Measurements from ENCODE around the gene ATG101.

GRCh38 chr12:52066346-52067080 lies 3.3 kb upstream of the ATG101 start:
- TF ChIP-seq CTCF (IDR thresholded peaks at IDR 0.05; ENCODE audit: low read depth, low read length, missing input control) (no peak), ZBTB33 (IDR thresholded peaks at IDR 0.05) (no peak), MAX (IDR thresholded peaks at IDR 0.05) (no peak), NR2F2 (IDR thresholded peaks at IDR 0.05) (no peak), TAF1 (conservative IDR thresholded peaks at IDR 0.05) (no peak), RAD21 (IDR thresholded peaks at IDR 0.05) (no peak), JUND (IDR thresholded peaks at IDR 0.05) (no peak), EGR1 (IDR thresholded peaks at IDR 0.05; ENCODE audit: low read depth in 2 of 2) (no peak), SP1 (IDR thresholded peaks at IDR 0.05) (no peak), REST (IDR thresholded peaks at IDR 0.05) (no peak)

Data from liver (tissue), 3 donors.